GM03348 (cell line): Measurements from ENCODE around the gene MAP3K2.

Source experiments
- DNase-seq: peaks from one replicate; pipeline ENCODE4 v3.0.0; 2012; ENCODE audit warnings: low spot score

MAP3K2 gene

GRCh38 chr2:127387655-127388422 is at the start of gene MAP3K2:
TSS of gene MAP3K2 (minus strand) at chr2:127387975. CDS start at chr2:127343129, 44,846 bp downstream.
- peak; percentile 100 for DNase-seq

- DNase-seq: no peak
These were observed 49.3 kb upstream of the MAP3K2 start for GRCh38 chr2:127437056-127437455.

GRCh38 chr2:127434515-127434914 is 46.7 kb upstream of the MAP3K2 start:
- no peak for DNase-seq

- DNase-seq: no peak
These were observed 43.7 kb upstream of the MAP3K2 start for GRCh38 chr2:127431408-127432023.

- no peak for DNase-seq
These were observed 42.2 kb upstream of the MAP3K2 start for GRCh38 chr2:127429844-127430425.

GRCh38 chr2:127429291-127429690 is 41.5 kb upstream of the MAP3K2 start:
- no peak for DNase-seq

- DNase-seq: no peak
These were observed 41.0 kb upstream of the MAP3K2 start for GRCh38 chr2:127428815-127429109.

- DNase-seq: no peak
These were observed 40.5 kb upstream of the MAP3K2 start for GRCh38 chr2:127428057-127428814.

- no peak for DNase-seq
These were observed 39.7 kb upstream of the MAP3K2 start for GRCh38 chr2:127427376-127428056.

- no peak for DNase-seq
These were observed 39.0 kb upstream of the MAP3K2 start for GRCh38 chr2:127426501-127427354.

GRCh38 chr2:127425540-127426490 is 38.0 kb upstream of the MAP3K2 start:
- no peak for DNase-seq

GRCh38 chr2:127424598-127425520 is 37.1 kb upstream of the MAP3K2 start:
- DNase-seq: no peak

- DNase-seq: no peak
These were observed 36.1 kb upstream of the MAP3K2 start for GRCh38 chr2:127423880-127424279.

GRCh38 chr2:127423478-127423843 is 35.7 kb upstream of the MAP3K2 start:
- no peak for DNase-seq

- DNase-seq: no peak
These were observed 35.0 kb upstream of the MAP3K2 start for GRCh38 chr2:127422559-127423477.

GRCh38 chr2:127421871-127422558 is 34.2 kb upstream of the MAP3K2 start:
- DNase-seq: no peak

GRCh38 chr2:127421116-127421800 is 33.5 kb upstream of the MAP3K2 start:
- no peak for DNase-seq
